Hepatocyte (in vitro differentiated cells): Measurements from ENCODE around the gene NUDT3. TPM values are rescaled to one million over a fixed set of nuclear protein-coding genes. Genes with fewer than 3 reads are reported as not detected.

Experiments
- DNase-seq: peaks from one replicate; pipeline ENCODE4 v3.0.0-alpha.2; 2016; ENCODE audit warnings: low spot score
- H2AFZ ChIP-seq: fragments of 200-600 bp; sonication (generic); 2 replicates; pipeline ENCODE4 v1.6.0; 2016; ENCODE audit warnings: antibody characterized with exemption, mild to moderate bottlenecking
- H3K27ac ChIP-seq: fragments of 200-600 bp; sonication (generic); 2 replicates; pipeline ENCODE4 v1.5.1; 2016; ENCODE audit warnings: mild to moderate bottlenecking
- H3K27me3 ChIP-seq: fragments of 200-600 bp; sonication (generic); 2 replicates; pipeline ENCODE4 v1.6.1; 2016
- H3K36me3 ChIP-seq: fragments of 200-600 bp; sonication (generic); replicated peaks from 2 replicates; pipeline ENCODE4 v1.5.1; 2016; ENCODE audit warnings: low read depth; ENCODE audit not compliant: insufficient read depth
- H3K4me1 ChIP-seq: fragments of 200-600 bp; sonication (generic); 2 replicates; pipeline ENCODE4 v1.5.1; 2016; ENCODE audit warnings: mild to moderate bottlenecking, moderate library complexity; ENCODE audit not compliant: insufficient read depth
- H3K4me2 ChIP-seq: fragments of 200-600 bp; sonication (generic); 2 replicates; pipeline ENCODE4 v1.6.0; 2016
- H3K4me3 ChIP-seq: fragments of 200-600 bp; sonication (generic); 2 replicates; pipeline ENCODE4 v1.5.1; 2016; ENCODE audit warnings: mild to moderate bottlenecking
- H3K79me2 ChIP-seq: fragments of 200-600 bp; sonication (generic); 2 replicates; pipeline ENCODE4 v1.6.0; 2017; ENCODE audit warnings: mild to moderate bottlenecking
- H3K9me2 ChIP-seq: fragments of 200-600 bp; sonication (generic); replicated peaks from 2 replicates; pipeline ENCODE4 v1.6.0; 2017; ENCODE audit warnings: mild to moderate bottlenecking; ENCODE audit not compliant: insufficient read depth
- H3K9me3 ChIP-seq: fragments of 200-600 bp; sonication (generic); 2 replicates; pipeline ENCODE4 v1.5.1; 2016; ENCODE audit warnings: low read depth, mild to moderate bottlenecking
- H4K20me1 ChIP-seq: fragments of 200-600 bp; sonication (generic); 2 replicates; pipeline ENCODE4 v1.6.0; 2016; ENCODE audit warnings: mild to moderate bottlenecking; ENCODE audit not compliant: insufficient read depth, poor library complexity, severe bottlenecking
- CTCF ChIP-seq: fragments of 200-600 bp; sonication (generic); IDR thresholded peaks from 2 replicates; pipeline ENCODE4 v1.5.1; 2016; ENCODE audit warnings: antibody characterized with exemption, mild to moderate bottlenecking; ENCODE audit not compliant: poor library complexity
- EZH2 ChIP-seq: fragments of 200-600 bp; sonication (generic); IDR thresholded peaks from 2 replicates; pipeline ENCODE4 v1.6.1; 2016; ENCODE audit warnings: antibody characterized with exemption, mild to moderate bottlenecking, borderline replicate concordance
- EZH2phosphoT487 ChIP-seq: fragments of 200-600 bp; sonication (generic); IDR thresholded peaks from one replicate; pipeline ENCODE4 v1.6.1; 2018; ENCODE audit warnings: antibody characterized with exemption, mild to moderate bottlenecking, low read depth, moderate library complexity; ENCODE audit not compliant: unreplicated experiment, severe bottlenecking
- WGBS: methylation state at CpG from one replicate; pipeline ENCODE4 v1.1.6; 2016; ENCODE audit warnings: low lambda C conversion rate; ENCODE audit errors: missing lambda C conversion rate; 5-methylcytosine and 5-hydroxymethylcytosine counted together
- polyA plus RNA-seq: library from polyadenylated mRNA; unstranded; fragments of >200 nt; fragmentation: Nextera tagmentation; extraction: Ambion mirVana; gene quantifications from 2 replicates; pipeline ENCODE4 v1.2.1, GENCODE V29; 2016
- total RNA-seq: library from RNA; depleted of rRNA; stranded (reverse); fragments of >200 nt; gene quantifications from 2 replicates; pipeline ENCODE4 v1.2.3, GENCODE V29; 2014

Gene NUDT3
- total and polyA plus RNA-seq, 2 experiments from 2014 or later: 6.2 to 20.4 TPM

DNA sequence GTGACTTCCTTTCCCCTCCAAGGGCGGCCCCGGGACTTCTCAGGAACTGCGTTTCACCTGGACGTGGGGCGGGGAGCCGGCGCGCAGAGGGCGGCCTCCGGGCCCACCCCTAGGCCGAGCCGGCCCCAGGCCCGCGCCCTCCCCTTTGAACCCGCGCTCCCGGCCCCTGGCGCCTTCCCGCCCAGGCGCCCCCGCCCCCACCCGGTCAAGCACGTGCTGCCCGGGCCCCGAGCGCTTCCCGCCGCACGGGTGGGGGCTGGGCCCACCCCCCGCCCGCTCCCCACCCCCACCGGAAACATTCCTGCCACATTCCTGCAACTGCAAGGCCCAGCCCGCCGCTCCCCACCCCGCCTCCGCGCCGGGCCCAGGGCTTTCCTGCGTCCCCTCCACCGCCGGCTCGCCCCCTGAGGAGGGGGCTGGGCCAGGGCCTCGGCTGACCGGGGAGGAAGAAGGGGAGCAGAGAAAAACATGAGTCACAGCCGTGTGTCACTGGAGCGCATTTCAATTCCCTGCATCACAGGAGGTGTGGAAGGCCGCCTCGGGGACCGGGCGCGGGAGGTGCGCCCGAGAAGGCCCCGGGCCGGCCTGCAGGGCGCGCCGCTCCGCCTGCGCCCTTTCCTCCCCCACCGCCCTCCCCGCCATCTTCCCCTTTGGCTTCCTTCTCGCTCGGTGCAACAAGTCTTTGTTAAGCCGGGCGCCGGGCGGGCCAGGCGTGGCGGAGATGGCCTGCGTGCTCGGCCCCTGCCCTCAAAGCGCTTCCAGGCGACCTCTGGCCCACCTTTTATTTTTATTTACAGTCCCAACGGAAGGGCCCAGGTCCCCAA is 156.9 kb downstream of the NUDT3 start:
- no peaks in the 10 kb centered on the region for H3K9me2 ChIP-seq
- TF ChIP-seq EZH2phosphoT487 (no peak), CTCF (peak; percentile 3)
- H4K20me1 ChIP-seq: peaks cover 2% of the 10 kb centered on the region
- H3K27me3 ChIP-seq: no peaks in the 10 kb centered on the region
- H3K27ac ChIP-seq: peak overlapping the region; percentile 96
- no peaks in the 10 kb centered on the region for H3K9me3 ChIP-seq
- H2AFZ ChIP-seq: peak overlapping the region; percentile 66
- H3K36me3 ChIP-seq: no peaks in the 10 kb centered on the region
- peaks cover 24% of the 10 kb centered on the region for H3K79me2 ChIP-seq
- DNase-seq: peak; percentile 86
- WGBS: 7% methylated on average over 40 of the region's 75 CpGs
- peaks cover 23% of the 10 kb centered on the region for H3K4me1 ChIP-seq
- peak overlapping the region; percentile 92 for H3K4me2 ChIP-seq
- peak overlapping the region; percentile 13 for H3K4me3 ChIP-seq

DNA sequence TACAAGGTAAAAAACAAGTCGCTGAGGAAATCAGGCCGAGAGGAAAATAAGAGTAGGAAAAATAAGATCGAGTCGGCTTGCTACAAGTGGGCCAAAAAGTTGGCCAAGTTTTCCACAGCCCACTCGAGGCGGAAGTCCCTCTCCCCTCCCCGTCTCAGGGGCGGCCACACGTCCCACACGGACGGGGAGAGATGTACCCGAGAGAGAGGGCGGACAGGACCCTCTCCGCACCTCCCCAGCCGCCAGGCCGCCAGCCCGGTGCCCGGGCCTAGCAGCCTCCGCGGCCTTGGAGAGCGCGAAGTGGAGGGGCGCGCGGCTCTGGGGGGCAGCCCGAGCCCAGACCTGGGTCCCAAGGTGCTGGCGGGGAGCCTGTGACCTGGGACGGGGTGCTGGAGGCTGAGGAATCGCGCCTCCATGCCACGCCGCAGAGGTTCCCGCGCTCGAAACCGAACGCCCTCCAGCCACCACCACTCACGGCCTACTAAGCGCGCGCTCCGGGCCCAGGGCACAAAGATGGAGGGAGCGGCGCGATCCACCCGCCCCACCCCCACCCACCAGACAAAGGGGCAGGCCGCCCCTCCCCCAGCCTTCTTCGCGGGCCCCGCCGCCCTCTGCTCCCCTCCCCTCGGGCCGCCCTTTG is 157.7 kb downstream of the NUDT3 start:
- H3K4me2 ChIP-seq: peak overlapping the region; percentile 92
- peaks cover 21% of the 10 kb centered on the region for H3K79me2 ChIP-seq
- no peaks in the 10 kb centered on the region for H3K9me3 ChIP-seq
- H3K4me1 ChIP-seq: peaks cover 23% of the 10 kb centered on the region
- no peaks in the 10 kb centered on the region for H3K36me3 ChIP-seq
- H2AFZ ChIP-seq: peak overlapping the region; percentile 66
- no peaks in the 10 kb centered on the region for H3K9me2 ChIP-seq
- TF ChIP-seq EZH2phosphoT487 (no peak), CTCF (no peak), EZH2 (no peak)
- H3K27ac ChIP-seq: peak overlapping the region; percentile 96
- WGBS: 68% methylated on average over 13 of the region's 53 CpGs
- H3K27me3 ChIP-seq: no peaks in the 10 kb centered on the region
- no peak overlapping the region for H3K4me3 ChIP-seq
- DNase-seq: no peak
- peaks cover 2% of the 10 kb centered on the region for H4K20me1 ChIP-seq

- Histone ChIP-seq H4K20me1 (peaks cover 2% of the 10 kb centered on the region), H3K9me3 (no peaks in the 10 kb centered on the region), H3K4me2 (no peak overlapping the region), H3K9me2 (no peaks in the 10 kb centered on the region), H3K4me3 (no peak overlapping the region), H3K4me1 (peaks cover 19% of the 10 kb centered on the region), H3K27me3 (no peaks in the 10 kb centered on the region), H3K27ac (peak overlapping the region; percentile 96), H2AFZ (no peak overlapping the region), H3K36me3 (no peaks in the 10 kb centered on the region), H3K79me2 (peaks cover 12% of the 10 kb centered on the region)
- no peak for DNase-seq
- TF ChIP-seq EZH2phosphoT487 (no peak), EZH2 (no peak), CTCF (no peak)
- WGBS: 99% methylated on average over 7 of the region's 7 CpGs
Measured at GRCh38 chr6:34233867-34234266, 158.6 kb downstream of the NUDT3 start.
